Right lobe of liver (tissue), 6 donors: ENCODE measurements around the gene POPDC3. TPM values are rescaled to one million over a fixed set of nuclear protein-coding genes. Genes with fewer than 3 reads are reported as not detected.

Experiments used
- ATAC-seq, 4 donors: fragments of 200-7000 bp; cut with Tn5 transposase; one replicate each; pipeline ENCODE4 v1.9.1; 2020; ENCODE audit warnings: mild to moderate bottlenecking in 4 of 4, moderate library complexity in 4 of 4
- DNase-seq, 3 donors: peaks; one replicate each; pipeline ENCODE4 v3.0.0-alpha.2; 2020
- H3K27ac ChIP-seq, 3 donors: fragments of 200-600 bp; one replicate each; pipeline ENCODE4 v1.8.0; 2022
- H3K27me3 ChIP-seq, 2 donors: fragments of 200-600 bp; one replicate each; pipeline ENCODE4 v1.8.0; 2022
- H3K36me3 ChIP-seq, 4 donors: fragments of 200-600 bp; sonication (generic) in 1 of 4; one replicate each; pipeline versions ENCODE4 v1.5.1 to v1.8.0; 2017 to 2022; ENCODE audit warnings: control low read depth in 1 of 4
- H3K4me1 ChIP-seq, 4 donors: fragments of 200-600 bp; sonication (generic) in 1 of 4; one replicate each; pipeline versions ENCODE4 v1.5.1 to v1.8.0; 2017 to 2022; ENCODE audit warnings: control low read depth in 1 of 4
- H3K4me3 ChIP-seq, 3 donors: fragments of 200-600 bp; one replicate each; pipeline ENCODE4 v1.8.0; 2022
- H3K9me3 ChIP-seq, 4 donors: fragments of 200-600 bp; sonication (generic) in 1 of 4; one replicate each; pipeline versions ENCODE4 v1.5.1 to v1.8.0; 2017 to 2022; ENCODE audit warnings: control low read depth in 1 of 4
- POLR2A ChIP-seq: fragments of 450-650 bp; IDR thresholded peaks from one replicate; pipeline ENCODE4 v1.6.1; 2017; ENCODE audit warnings: antibody characterized with exemption, mild to moderate bottlenecking
- WGBS: methylation state at CpG from one replicate; pipeline ENCODE4 v1.1.6; 2018; ENCODE audit warnings: low coverage, low lambda C conversion rate; ENCODE audit not compliant: insufficient coverage; ENCODE audit errors: missing lambda C conversion rate; 5-methylcytosine and 5-hydroxymethylcytosine counted together
- intact Hi-C, 2 donors: fragments of 100-400 bp; cut with DNase I; formaldehyde crosslinking; loops; one replicate each; pipeline versions ENCODE4 v1.11.2 to v1.14.1; 2022
- total RNA-seq, 6 experiments: library from RNA; depleted of rRNA in 2 of 6; stranded (reverse); fragments of >200 nt in 2 of 6; fragmentation: NEBNext Ultra II Directional in 3 of 6; extraction: Animal tissue kit (Norgen Biotek cat#: 25700) in 3 of 6; gene quantifications; one replicate each; pipeline versions ENCODE4 v1.1.0 to v1.2.4, GENCODE V29; 2016 to 2023
- TF ChIP-seq, protein P1 (sequence below), 4 donors: fragments of 200-600 bp in 3 of 4; fragments of 450-650 bp in 1 of 4; IDR thresholded peaks; one replicate each; pipeline versions ENCODE4 v1.5.1 to v1.8.0; 2016 to 2022; ENCODE audit warnings: antibody characterized with exemption in 4 of 4, mild to moderate bottlenecking in 2 of 4
- donor health status: DM: no; HTN: yes; CAD: no.
- donor health status: DM: no; HTN: no; CAD: no.
- donor health status: DM: no; HTN: no; CAD: no.
- donor health status: DM: no; HTN: yes; CAD: no.
- donor health status: DM: no; HTN: yes; CAD: no.

POPDC3 gene
- total RNA-seq, 6 experiments from 2014 or later: not detected

DNA sequence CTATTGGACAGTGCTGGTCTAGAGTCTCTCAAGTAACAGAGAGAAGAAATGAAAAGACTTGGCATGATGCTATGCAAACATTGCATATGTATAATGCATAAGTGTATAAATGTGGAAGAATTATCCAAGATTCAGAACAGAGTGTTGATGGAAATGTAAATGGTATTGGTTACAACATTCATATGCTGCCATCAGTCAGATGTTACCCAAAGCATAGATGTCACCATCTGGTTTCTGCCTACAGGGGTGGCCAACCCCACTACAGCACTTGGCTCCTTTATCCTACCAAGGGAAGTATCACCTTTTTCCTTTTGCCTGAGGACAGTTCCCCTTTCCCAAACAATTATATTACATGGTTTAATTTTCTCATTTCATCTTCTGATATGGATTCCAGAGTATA, 11.9 kb downstream of the POPDC3 start:
- H3K36me3 ChIP-seq: no peaks in the 10 kb centered on the region
- no peak overlapping the region for H3K4me3 ChIP-seq
- intact Hi-C loops: no loop called here
- no peaks in the 10 kb centered on the region for H3K9me3 ChIP-seq
- no peaks in the 10 kb centered on the region for H3K4me1 ChIP-seq
- H3K27me3 ChIP-seq: no peaks in the 10 kb centered on the region
- no peak for TF ChIP-seq POLR2A
- TF ChIP-seq, protein P1, sequence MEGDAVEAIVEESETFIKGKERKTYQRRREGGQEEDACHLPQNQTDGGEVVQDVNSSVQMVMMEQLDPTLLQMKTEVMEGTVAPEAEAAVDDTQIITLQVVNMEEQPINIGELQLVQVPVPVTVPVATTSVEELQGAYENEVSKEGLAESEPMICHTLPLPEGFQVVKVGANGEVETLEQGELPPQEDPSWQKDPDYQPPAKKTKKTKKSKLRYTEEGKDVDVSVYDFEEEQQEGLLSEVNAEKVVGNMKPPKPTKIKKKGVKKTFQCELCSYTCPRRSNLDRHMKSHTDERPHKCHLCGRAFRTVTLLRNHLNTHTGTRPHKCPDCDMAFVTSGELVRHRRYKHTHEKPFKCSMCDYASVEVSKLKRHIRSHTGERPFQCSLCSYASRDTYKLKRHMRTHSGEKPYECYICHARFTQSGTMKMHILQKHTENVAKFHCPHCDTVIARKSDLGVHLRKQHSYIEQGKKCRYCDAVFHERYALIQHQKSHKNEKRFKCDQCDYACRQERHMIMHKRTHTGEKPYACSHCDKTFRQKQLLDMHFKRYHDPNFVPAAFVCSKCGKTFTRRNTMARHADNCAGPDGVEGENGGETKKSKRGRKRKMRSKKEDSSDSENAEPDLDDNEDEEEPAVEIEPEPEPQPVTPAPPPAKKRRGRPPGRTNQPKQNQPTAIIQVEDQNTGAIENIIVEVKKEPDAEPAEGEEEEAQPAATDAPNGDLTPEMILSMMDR (IDR thresholded peaks at IDR 0.05): no peak
- DNase-seq: no peak
- no peak for ATAC-seq
- no peak overlapping the region for H3K27ac ChIP-seq

DNA sequence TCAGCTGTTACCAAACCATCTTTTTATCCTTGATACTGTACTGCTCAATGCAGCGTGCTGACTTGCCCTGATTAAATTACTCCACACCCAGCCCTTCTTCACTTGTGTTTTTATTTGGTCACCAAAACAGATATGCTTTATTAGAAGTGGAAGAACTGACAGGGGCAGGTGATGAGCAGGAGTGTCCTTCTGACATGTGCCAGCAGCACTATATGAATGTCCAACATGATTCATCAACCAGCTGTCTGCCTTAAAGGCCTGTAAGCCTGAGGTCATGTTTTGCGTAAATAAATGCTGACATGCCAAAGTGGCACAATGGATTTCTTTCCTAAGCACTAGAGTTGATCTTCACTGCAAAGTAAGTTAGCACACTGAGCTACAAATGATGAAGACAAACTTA, 15.4 kb downstream of the POPDC3 start:
- H3K4me1 ChIP-seq: no peaks in the 10 kb centered on the region
- H3K9me3 ChIP-seq: no peaks in the 10 kb centered on the region
- intact Hi-C loops: no loop called here
- DNase-seq (no peak), ATAC-seq (no peak)
- no peaks in the 10 kb centered on the region for H3K27me3 ChIP-seq
- no peak overlapping the region for H3K27ac ChIP-seq
- WGBS: 58% methylated on average over 2 of the region's 2 CpGs
- TF ChIP-seq, protein P1 (IDR thresholded peaks at IDR 0.05): no peak
- TF ChIP-seq POLR2A: no peak
- H3K36me3 ChIP-seq: no peaks in the 10 kb centered on the region
- H3K4me3 ChIP-seq: no peak overlapping the region

DNA sequence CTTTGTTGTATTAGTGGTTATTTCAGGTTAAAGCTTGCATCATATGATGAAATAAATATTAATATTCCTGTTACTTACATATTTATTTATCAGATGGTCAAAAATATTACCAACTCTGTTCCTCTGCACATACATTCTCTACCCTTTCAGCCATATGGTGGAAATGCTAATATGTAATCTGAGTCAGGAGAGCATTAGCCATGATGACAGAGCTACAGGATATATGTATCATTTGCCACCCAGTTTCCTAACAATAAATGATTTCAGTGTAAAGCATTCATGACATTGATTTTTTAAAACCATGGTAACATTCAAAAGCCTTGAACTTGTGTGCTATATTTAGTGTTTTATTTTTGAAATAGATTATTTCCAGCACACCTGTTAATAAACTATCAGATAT, 16.6 kb downstream of the POPDC3 start:
- Histone ChIP-seq H3K4me3 (no peak overlapping the region), H3K27me3 (no peaks in the 10 kb centered on the region), H3K36me3 (no peaks in the 10 kb centered on the region), H3K27ac (no peak overlapping the region), H3K9me3 (no peaks in the 10 kb centered on the region), H3K4me1 (no peaks in the 10 kb centered on the region)
- TF ChIP-seq POLR2A: no peak
- TF ChIP-seq, protein P1 (IDR thresholded peaks at IDR 0.05): no peak
- DNase-seq (no peak), ATAC-seq (no peak)
- intact Hi-C loops: no loop called here

DNA sequence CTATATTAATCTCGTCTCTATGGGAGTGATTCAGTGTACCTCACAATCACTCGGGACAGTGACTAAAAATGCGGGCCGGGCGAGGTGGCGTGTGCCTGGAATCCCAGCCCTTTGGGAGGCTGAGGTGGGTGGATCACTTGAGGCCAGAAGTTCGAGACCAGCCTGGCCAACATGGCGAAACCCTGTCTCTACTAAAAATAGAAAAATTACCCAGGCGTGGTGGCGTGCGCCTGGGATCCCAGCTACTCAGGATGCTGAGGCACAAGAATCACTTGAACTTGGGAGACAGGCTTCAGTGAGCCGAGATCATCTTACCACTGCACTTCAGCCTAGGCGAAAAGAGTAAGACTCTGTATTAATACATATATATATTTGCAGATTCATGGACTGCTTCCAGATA, 17.4 kb downstream of the POPDC3 start:
- H3K36me3 ChIP-seq: no peaks in the 10 kb centered on the region
- H3K4me3 ChIP-seq: no peak overlapping the region
- no peak overlapping the region for H3K27ac ChIP-seq
- intact Hi-C loops: no loop called here
- H3K4me1 ChIP-seq: no peaks in the 10 kb centered on the region
- no peaks in the 10 kb centered on the region for H3K27me3 ChIP-seq
- WGBS: 88% methylated on average over 11 of the region's 13 CpGs
- no peaks in the 10 kb centered on the region for H3K9me3 ChIP-seq
- ATAC-seq: no peak
- DNase-seq: no peak
- no peak for TF ChIP-seq POLR2A
- TF ChIP-seq, protein P1 (IDR thresholded peaks at IDR 0.05): no peak

DNA sequence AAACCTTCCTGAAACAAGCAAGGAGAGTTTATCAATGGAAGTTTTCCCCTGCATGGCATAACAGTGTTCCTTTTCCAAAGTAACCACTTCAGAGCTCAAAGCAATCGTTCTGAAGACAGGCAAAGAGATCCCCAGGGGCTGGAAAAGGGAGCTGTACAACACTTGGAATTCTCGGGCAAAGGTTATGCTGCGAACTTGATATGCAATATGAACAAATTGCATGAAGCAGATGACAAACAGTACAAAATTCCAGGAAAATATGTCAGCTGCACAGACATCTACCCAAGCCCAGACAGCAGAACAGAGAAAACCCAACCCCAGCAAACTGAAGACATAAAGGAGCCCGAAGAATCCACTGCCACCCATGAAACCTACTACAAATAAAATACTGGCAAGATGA, 18.4 kb downstream of the POPDC3 start:
- Histone ChIP-seq H3K4me1 (no peaks in the 10 kb centered on the region), H3K27ac (no peak overlapping the region), H3K9me3 (no peaks in the 10 kb centered on the region), H3K4me3 (no peak overlapping the region), H3K27me3 (no peaks in the 10 kb centered on the region), H3K36me3 (no peaks in the 10 kb centered on the region)
- 51% methylated on average over 3 of the region's 4 CpGs for WGBS
- intact Hi-C loops: no loop called here
- ATAC-seq: no peak
- no peak for TF ChIP-seq POLR2A
- TF ChIP-seq, protein P1 (IDR thresholded peaks at IDR 0.05): no peak
- no peak for DNase-seq
